Loucy (cell line): ENCODE results near the gene ARHGAP25.

Experiments
- EZH2phosphoT487 ChIP-seq: fragments of 200-600 bp; IDR thresholded peaks from 2 replicates; pipeline ENCODE4 v1.6.1; 2018; ENCODE audit warnings: antibody characterized with exemption, mild to moderate bottlenecking, moderate library complexity, borderline replicate concordance
- TF ChIP-seq, protein P1 (sequence below): fragments of 200-600 bp; sonication (generic); conservative IDR thresholded peaks from 2 replicates; pipeline ENCODE4 v1.5.1; 2014; ENCODE audit warnings: mild to moderate bottlenecking, antibody characterized with exemption, low read length

DNA sequence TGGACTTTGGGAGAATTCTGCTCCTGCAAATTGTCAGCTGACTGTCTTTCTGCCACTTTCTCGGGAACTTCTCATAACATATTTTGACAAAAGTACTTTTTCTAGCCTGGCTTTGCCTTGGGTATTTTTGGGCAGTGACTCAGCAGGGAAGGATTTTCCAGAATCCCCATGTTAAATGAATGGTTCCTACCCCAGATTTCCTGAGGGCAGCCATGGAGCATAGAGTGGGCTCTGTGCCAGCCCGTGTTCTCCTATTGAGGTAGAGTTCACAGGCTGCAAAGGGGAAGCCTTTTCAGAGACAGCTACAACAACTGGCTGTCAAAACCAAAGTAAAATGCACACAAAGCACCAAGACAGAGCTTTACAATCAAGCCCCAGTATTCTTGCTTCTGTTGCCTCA is 76.8 kb downstream of the ARHGAP25 start:
- TF ChIP-seq, protein P1, sequence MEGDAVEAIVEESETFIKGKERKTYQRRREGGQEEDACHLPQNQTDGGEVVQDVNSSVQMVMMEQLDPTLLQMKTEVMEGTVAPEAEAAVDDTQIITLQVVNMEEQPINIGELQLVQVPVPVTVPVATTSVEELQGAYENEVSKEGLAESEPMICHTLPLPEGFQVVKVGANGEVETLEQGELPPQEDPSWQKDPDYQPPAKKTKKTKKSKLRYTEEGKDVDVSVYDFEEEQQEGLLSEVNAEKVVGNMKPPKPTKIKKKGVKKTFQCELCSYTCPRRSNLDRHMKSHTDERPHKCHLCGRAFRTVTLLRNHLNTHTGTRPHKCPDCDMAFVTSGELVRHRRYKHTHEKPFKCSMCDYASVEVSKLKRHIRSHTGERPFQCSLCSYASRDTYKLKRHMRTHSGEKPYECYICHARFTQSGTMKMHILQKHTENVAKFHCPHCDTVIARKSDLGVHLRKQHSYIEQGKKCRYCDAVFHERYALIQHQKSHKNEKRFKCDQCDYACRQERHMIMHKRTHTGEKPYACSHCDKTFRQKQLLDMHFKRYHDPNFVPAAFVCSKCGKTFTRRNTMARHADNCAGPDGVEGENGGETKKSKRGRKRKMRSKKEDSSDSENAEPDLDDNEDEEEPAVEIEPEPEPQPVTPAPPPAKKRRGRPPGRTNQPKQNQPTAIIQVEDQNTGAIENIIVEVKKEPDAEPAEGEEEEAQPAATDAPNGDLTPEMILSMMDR, result no peak
- TF ChIP-seq EZH2phosphoT487, result no peak
